SK-N-SH treated with all-trans-retinoic acid at 6 μM for 48 hours (cell line): ENCODE measurements around the gene FBXL17.

ENCODE experiments used
- ARNTL ChIP-seq: fragments of 450-650 bp; formaldehyde crosslinking; IDR thresholded peaks from 2 replicates; pipeline ENCODE4 v1.5.0; 2020; ENCODE audit warnings: low read depth, mild to moderate bottlenecking, moderate library complexity, borderline replicate concordance
- TF ChIP-seq, protein P1 (sequence below): fragments of 250-450 bp; sonication (Bioruptor Pico); IDR thresholded peaks from 2 replicates; pipeline ENCODE4 v1.8.0; 2020; ENCODE audit warnings: mild to moderate bottlenecking, moderate library complexity, borderline replicate concordance

GRCh38 chr5:108326982-108327381 lies 54.9 kb downstream of the FBXL17 start:
- TF ChIP-seq, protein P1, sequence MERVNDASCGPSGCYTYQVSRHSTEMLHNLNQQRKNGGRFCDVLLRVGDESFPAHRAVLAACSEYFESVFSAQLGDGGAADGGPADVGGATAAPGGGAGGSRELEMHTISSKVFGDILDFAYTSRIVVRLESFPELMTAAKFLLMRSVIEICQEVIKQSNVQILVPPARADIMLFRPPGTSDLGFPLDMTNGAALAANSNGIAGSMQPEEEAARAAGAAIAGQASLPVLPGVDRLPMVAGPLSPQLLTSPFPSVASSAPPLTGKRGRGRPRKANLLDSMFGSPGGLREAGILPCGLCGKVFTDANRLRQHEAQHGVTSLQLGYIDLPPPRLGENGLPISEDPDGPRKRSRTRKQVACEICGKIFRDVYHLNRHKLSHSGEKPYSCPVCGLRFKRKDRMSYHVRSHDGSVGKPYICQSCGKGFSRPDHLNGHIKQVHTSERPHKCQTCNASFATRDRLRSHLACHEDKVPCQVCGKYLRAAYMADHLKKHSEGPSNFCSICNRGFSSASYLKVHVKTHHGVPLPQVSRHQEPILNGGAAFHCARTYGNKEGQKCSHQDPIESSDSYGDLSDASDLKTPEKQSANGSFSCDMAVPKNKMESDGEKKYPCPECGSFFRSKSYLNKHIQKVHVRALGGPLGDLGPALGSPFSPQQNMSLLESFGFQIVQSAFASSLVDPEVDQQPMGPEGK (CRISPR knock-in tag): no peak
- no peak for TF ChIP-seq ARNTL (CRISPR knock-in tag)
